HFF-Myc (cell line): ENCODE results near the gene DOCK4.

ENCODE experiments used
- DNase-seq: peaks from one replicate; pipeline ENCODE4 v3.0.0-alpha.2; 2011; ENCODE audit warnings: low read depth; ENCODE audit errors: extremely low read depth
- H3K4me3 ChIP-seq: replicated peaks from 2 replicates; pipeline ENCODE4 v1.5.1; 2011; ENCODE audit warnings: low read depth, mild to moderate bottlenecking, control low read depth, low read length
- CTCF ChIP-seq: IDR thresholded peaks from 2 replicates; pipeline ENCODE4 v1.5.1; 2012; ENCODE audit warnings: mild to moderate bottlenecking, low read depth, low read length, control low read depth; ENCODE audit errors: missing control alignments

The DOCK4 gene

GRCh38 chr7:112105584-112106530 is 100.3 kb downstream of the DOCK4 start:
- DNase-seq: no peak
- no peak for TF ChIP-seq CTCF
- no peak overlapping the region for H3K4me3 ChIP-seq

GRCh38 chr7:112104120-112104519 is 102.1 kb downstream of the DOCK4 start:
- no peak for DNase-seq
- no peak for TF ChIP-seq CTCF
- no peak overlapping the region for H3K4me3 ChIP-seq

- H3K4me3 ChIP-seq: no peak overlapping the region
- DNase-seq: no peak
- TF ChIP-seq CTCF: no peak
These were observed 103.0 kb downstream of the DOCK4 start for GRCh38 chr7:112103246-112103645.

- TF ChIP-seq CTCF: no peak
- DNase-seq: no peak
- no peak overlapping the region for H3K4me3 ChIP-seq
These were observed 104.9 kb downstream of the DOCK4 start for GRCh38 chr7:112101201-112101846.

- no peak for TF ChIP-seq CTCF
- DNase-seq: no peak
- no peak overlapping the region for H3K4me3 ChIP-seq
These were observed 108.7 kb downstream of the DOCK4 start for GRCh38 chr7:112097524-112097923.

GRCh38 chr7:112093409-112093808 is 112.8 kb downstream of the DOCK4 start:
- TF ChIP-seq CTCF: no peak
- DNase-seq: no peak
- H3K4me3 ChIP-seq: no peak overlapping the region
